H54 (cell line): Measurements from ENCODE around the gene HDDC3.

Experiments
- DNase-seq: peaks from one replicate; pipeline ENCODE4 v3.0.0; 2011; ENCODE audit warnings: low spot score, mixed read lengths; ENCODE audit not compliant: insufficient read length
- FAIRE-seq: peaks from 3 replicates; lab custom pipeline; 2011; peaks lifted over from hg19 to GRCh38; lab: Jason Lieb, UNC
- POLR2A ChIP-seq: IDR thresholded peaks from 2 replicates; pipeline ENCODE4 v1.6.1; 2011; ENCODE audit warnings: low read depth, mild to moderate bottlenecking, low read length

The HDDC3 gene

DNA sequence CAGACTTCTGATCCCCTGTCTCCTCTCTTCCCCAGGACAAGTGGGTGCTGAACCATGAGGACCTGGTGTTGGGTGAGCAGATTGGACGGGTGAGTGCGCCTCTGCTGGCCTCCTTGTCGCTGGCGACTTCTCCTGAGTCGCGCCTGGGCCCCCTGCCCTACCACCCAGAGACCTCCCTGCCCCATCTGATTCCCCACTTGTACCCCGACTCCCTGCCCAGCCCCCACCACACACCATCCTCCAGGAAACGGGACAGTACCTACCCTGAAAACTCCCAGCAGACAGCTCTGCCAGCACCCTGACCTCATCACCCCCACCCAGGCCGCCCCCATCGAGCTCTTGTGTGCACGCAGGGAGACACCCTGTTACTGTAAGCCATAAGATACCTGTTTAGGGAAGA, 40.3 kb downstream of the HDDC3 start:
- no peak for FAIRE-seq
- no peak for TF ChIP-seq POLR2A
- no peak for DNase-seq

DNA sequence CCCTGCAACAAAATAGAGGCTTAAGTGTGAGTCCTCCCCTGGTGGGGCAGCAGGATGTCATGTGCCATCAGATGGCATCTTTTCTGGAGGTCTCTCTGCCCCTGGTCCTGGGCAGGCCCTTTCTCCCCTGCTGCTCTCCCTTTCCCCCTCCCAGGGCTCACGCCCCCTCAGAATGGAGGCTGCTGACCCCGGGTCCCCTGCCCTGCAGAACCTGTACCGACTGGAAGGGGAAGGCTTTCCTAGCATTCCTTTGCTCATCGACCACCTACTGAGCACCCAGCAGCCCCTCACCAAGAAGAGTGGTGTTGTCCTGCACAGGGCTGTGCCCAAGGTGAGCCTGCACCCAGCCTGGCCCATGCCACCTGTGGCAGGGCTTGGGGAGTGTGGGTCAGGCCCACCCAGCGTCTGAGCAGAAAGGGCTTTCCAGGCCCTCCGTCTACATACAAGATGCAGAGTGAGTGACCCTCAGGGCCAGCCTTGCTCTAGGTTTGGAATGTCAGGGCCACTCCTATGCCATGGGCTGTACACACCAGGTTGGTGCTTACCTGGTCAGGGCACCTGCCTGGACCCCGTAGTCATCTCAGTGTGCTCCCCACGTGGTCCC, 40.9 kb downstream of the HDDC3 start:
- no peak for FAIRE-seq
- no peak for TF ChIP-seq POLR2A
- DNase-seq, result no peak

- no peak for TF ChIP-seq POLR2A
- FAIRE-seq, result no peak
- no peak for DNase-seq
These were observed 41.5 kb downstream of the HDDC3 start for GRCh38 chr15:90890839-90891238.

- FAIRE-seq (no peak), DNase-seq (no peak)
- no peak for TF ChIP-seq POLR2A
These were observed 42.5 kb downstream of the HDDC3 start for GRCh38 chr15:90889736-90890456.

DNA sequence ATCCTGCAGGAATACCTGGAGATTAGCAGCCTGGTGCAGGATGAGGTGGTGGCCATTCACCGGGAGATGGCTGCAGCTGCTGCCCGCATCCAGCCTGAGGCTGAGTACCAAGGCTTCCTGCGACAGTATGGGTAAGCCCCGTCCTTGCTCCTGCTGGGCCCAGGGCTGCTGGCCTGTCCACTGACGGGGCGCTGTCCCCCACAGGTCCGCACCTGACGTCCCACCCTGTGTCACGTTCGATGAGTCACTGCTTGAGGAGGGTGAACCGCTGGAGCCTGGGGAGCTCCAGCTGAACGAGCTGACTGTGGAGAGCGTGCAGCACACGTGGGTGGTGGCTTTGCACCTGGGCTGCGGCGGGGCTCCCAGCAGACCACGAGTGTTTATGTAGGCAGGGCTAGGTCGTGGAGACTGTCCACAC, 43.0 kb downstream of the HDDC3 start:
- no peak for TF ChIP-seq POLR2A

GRCh38 chr15:90887037-90887481, 45.3 kb downstream of the HDDC3 start:
- DNase-seq (no peak), FAIRE-seq (no peak)
- no peak for TF ChIP-seq POLR2A

More for the DNA sequence above, 43.0 kb downstream of the HDDC3 start:
- no peak for DNase-seq
- no peak for FAIRE-seq

GRCh38 chr15:90886291-90886614, 46.1 kb downstream of the HDDC3 start:
- DNase-seq (no peak), FAIRE-seq (no peak)
- TF ChIP-seq POLR2A, result no peak

DNA sequence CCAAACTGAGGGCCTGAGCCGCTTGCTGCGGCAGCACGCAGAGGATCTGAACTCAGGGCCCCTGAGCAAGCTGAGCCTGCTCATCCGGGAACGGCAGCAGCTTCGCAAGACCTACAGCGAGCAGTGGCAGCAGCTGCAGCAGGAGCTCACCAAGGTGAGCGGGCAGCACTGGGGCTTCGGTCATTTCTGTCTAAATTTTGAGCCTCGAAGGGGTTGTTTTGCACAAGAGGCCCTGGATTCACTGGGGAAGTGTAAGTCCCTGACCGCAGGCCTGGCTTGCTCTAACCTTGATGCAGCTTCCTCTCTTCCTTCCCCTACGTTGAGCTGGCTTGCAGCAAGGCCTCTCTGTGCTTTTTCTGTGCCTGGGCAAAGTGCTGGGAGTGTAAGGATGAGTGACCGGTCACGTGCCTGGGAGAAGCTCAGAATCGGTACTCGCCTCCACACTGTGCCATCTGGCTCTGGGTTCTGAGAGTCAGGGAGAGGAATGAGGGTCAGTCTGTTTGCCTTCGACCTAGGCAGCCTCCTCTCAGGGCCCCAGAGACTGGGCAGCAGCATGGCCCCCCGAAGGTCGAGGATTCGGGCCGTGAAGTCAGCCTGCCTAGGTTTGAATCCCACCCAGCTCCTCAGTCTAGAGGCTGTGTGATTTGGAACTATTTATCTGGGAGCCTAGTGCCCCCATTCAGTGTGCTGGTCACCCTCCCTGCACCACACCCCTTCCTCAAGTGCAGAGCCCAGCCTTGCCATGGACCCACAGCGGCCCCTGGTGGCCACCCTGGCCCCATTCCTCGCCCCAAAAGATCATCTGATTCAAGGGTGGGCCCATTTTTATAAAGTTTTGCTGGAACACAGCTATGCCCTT, 46.7 kb downstream of the HDDC3 start:
- FAIRE-seq, result no peak

DNA sequence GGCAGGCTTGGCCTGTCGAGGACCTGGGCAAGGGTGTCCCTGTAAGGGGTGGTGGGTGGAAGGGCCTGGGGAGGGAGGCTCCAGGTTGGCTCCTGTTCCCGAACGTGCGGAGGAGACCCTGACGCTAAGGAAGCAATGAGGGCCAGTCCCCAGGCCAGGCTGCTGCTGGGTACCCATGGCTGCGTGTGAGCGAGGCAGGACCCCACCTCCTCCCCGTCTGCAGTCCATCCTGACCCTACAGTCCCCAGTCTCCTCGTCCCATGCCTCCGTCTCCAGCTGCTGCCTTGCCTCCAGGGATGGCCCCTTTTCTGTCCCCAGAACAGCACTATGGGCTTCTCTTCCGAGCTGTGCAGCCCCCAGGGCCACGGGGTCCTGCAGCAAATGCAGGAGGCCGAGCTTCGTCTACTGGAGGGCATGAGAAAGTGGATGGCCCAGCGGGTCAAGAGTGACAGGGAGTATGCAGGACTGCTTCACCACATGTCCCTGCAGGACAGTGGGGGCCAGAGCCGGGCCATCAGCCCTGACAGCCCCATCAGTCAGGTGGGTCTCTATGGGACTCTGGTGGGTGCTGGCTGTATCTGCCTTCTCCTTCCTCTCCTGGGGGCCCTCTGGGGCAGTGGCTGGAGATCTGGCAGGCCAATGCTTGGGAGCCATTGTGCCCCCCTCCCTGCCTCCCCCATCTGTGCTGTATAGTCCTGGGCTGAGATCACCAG, 47.5 kb downstream of the HDDC3 start:
- TF ChIP-seq POLR2A, result no peak
- no peak for FAIRE-seq
- no peak for DNase-seq

More for the DNA sequence above, 46.7 kb downstream of the HDDC3 start:
- TF ChIP-seq POLR2A, result no peak
- DNase-seq, result no peak

DNA sequence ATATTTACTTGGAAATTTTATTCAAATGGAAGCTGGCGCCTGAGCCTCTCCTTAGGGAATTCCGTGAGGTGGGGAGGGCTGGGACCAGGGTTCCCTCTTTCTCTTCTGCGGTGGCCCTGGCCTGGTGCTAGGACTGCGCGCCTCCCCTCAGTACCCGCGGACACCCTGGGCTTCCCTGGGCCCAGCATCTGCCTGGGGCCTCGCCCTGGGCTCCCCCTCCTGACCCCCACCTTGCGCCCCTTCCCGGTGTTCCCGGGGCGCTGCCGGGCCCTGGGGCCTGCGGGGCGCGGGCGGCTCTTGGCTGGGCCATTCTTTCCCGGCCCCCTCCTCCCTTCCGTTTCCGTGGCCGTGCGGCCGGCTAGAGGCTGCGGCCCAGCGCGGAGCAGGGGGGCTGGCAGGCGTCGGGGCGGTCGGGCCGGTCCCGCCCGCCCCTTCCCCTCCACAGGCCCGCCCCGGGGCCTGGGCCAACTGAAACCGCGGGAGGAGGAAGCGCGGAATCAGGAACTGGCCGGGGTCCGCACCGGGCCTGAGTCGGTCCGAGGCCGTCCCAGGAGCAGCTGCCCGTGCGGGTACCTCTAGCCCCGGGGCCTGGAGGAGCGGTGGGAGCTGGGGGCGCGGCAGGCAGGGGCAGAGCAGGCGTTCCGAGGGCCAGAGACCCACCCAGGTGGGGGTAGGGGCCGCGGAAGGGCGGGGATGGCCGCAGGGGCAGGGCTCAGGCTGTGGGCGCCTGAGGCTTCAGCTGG, 48.2 kb downstream of the HDDC3 start, which contains the start of gene FES:
Gene FES (plus strand): TSS at position 529 of the 743 bp plus-strand sequence. CDS start 542 bp downstream, outside the sequence.
- DNase-seq (no peak), FAIRE-seq (no peak)
- no peak for TF ChIP-seq POLR2A

DNA sequence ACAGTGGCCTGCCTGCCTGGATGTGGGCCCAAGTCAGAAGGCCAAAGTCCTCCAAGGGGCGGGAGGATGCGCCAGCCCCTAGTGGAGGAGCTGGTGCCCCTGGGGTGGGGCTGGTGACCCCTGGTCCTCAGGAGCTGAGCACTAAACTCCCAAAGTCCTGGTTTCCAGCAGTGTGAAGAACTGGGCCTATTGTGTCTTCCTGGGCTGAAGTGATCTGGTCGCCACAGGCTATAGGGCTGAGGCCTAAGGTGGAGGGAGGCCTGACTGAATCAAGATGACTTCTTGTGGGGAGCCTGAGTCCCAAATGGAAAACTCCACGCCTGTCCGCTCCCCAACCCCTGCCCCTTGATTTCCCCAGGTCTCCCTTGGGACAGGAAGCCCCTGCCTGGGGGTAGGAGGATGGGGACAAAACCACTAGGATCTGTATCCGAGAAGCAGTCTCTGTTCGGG, 48.8 kb downstream of the HDDC3 start:
- no peak for TF ChIP-seq POLR2A
- FAIRE-seq (no peak), DNase-seq (no peak)

GRCh38 chr15:90882781-90883525, 49.4 kb downstream of the HDDC3 start:
- no peak for DNase-seq
- TF ChIP-seq POLR2A, result no peak
- FAIRE-seq, result no peak
